IMR-90 (cell line): Measurements from ENCODE around the gene C3.

Source experiments
- BHLHE40 ChIP-seq: fragments of 150-350 bp; IDR thresholded peaks from 2 replicates; pipeline ENCODE4 v1.6.1; 2016; ENCODE audit warnings: mild to moderate bottlenecking, low read depth, low read length
- CEBPB ChIP-seq: IDR thresholded peaks from 2 replicates; pipeline ENCODE4 v1.6.1; 2012; ENCODE audit warnings: low read depth, low read length, improper control_type of control experiment
- CHD1 ChIP-seq: IDR thresholded peaks from 2 replicates; pipeline ENCODE4 v1.6.1; 2012; ENCODE audit warnings: low read depth, low read length, improper control_type of control experiment
- MXI1 ChIP-seq: IDR thresholded peaks from 2 replicates; pipeline ENCODE4 v1.6.1; 2012; ENCODE audit warnings: low read depth, mild to moderate bottlenecking, low read length, moderate library complexity, borderline replicate concordance
- POLR2A ChIP-seq: IDR thresholded peaks from 2 replicates; pipeline ENCODE4 v1.6.1; 2012; ENCODE audit warnings: mild to moderate bottlenecking, low read depth, low read length
- RAD21 ChIP-seq: IDR thresholded peaks from 2 replicates; pipeline ENCODE4 v1.6.1; 2012; ENCODE audit warnings: low read length, improper control_type of control experiment
- RCOR1 ChIP-seq: IDR thresholded peaks from 2 replicates; pipeline ENCODE4 v1.6.1; 2012; ENCODE audit warnings: mild to moderate bottlenecking, low read length, improper control_type of control experiment; ENCODE audit not compliant: insufficient replicate concordance
- SMC3 ChIP-seq: fragments of 150-350 bp; IDR thresholded peaks from 2 replicates; pipeline ENCODE4 v1.6.1; 2016; ENCODE audit warnings: low read depth, mild to moderate bottlenecking, antibody characterized with exemption, low read length, moderate library complexity
- TF ChIP-seq, protein P1 (sequence below): conservative IDR thresholded peaks from 2 replicates; pipeline ENCODE4 v1.5.1; 2012; ENCODE audit warnings: mild to moderate bottlenecking, low read depth, low read length, improper control_type of control experiment
- TF ChIP-seq, protein P2 (sequence below): fragments of 150-350 bp; IDR thresholded peaks from 2 replicates; pipeline ENCODE4 v1.6.1; 2017; ENCODE audit warnings: mild to moderate bottlenecking, antibody characterized with exemption, low read length, low read depth

DNA sequence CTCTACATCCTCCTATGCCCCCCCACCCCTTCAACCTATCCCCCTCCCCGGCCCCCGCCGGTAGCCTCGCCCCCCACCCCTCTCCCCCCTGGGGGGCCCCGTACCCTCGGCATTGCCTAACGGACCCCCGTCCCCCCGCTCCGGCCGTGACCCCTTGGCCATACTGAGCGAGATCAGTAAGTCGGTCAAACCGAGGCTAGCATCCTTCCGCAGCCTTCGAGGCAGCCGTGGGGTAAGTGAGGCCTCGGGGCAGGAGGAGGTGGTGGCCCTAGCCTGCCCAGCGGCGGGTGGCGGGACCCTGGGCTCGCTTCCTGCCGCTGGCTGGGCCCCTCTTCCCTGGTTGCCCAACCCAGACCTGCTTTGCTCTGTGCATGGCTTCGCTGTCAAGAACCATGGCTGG, 25.5 kb upstream of the C3 start:
- TF ChIP-seq, protein P1, sequence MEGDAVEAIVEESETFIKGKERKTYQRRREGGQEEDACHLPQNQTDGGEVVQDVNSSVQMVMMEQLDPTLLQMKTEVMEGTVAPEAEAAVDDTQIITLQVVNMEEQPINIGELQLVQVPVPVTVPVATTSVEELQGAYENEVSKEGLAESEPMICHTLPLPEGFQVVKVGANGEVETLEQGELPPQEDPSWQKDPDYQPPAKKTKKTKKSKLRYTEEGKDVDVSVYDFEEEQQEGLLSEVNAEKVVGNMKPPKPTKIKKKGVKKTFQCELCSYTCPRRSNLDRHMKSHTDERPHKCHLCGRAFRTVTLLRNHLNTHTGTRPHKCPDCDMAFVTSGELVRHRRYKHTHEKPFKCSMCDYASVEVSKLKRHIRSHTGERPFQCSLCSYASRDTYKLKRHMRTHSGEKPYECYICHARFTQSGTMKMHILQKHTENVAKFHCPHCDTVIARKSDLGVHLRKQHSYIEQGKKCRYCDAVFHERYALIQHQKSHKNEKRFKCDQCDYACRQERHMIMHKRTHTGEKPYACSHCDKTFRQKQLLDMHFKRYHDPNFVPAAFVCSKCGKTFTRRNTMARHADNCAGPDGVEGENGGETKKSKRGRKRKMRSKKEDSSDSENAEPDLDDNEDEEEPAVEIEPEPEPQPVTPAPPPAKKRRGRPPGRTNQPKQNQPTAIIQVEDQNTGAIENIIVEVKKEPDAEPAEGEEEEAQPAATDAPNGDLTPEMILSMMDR: no peak
- TF ChIP-seq BHLHE40 (no peak), POLR2A (no peak), SMC3 (no peak), RAD21 (no peak), RCOR1 (no peak), CEBPB (no peak), CHD1 (no peak), MXI1 (no peak)
- TF ChIP-seq, protein P2, sequence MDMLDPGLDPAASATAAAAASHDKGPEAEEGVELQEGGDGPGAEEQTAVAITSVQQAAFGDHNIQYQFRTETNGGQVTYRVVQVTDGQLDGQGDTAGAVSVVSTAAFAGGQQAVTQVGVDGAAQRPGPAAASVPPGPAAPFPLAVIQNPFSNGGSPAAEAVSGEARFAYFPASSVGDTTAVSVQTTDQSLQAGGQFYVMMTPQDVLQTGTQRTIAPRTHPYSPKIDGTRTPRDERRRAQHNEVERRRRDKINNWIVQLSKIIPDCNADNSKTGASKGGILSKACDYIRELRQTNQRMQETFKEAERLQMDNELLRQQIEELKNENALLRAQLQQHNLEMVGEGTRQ: no peak
